NCI-H1436 treated with DMSO at 0.1 percent for 48 hours (cell line): ENCODE measurements around the gene ANO3.

Experiments
- DNase-seq: peaks from one replicate; lab custom pipeline; 2025; lab: John Stamatoyannopoulos, UW

Gene ANO3

GRCh38 chr11:26493616-26494015 lies 161.7 kb downstream of the ANO3 start:
- no peak for DNase-seq

GRCh38 chr11:26507229-26507628 lies 175.3 kb downstream of the ANO3 start:
- DNase-seq, result no peak

GRCh38 chr11:26510164-26510563 lies 178.2 kb downstream of the ANO3 start:
- DNase-seq, result no peak

- DNase-seq, result no peak
These were observed 178.8 kb downstream of the ANO3 start for GRCh38 chr11:26510756-26511155.

- no peak for DNase-seq
These were observed 180.3 kb downstream of the ANO3 start for GRCh38 chr11:26512196-26512595.

GRCh38 chr11:26519469-26519868 lies 187.5 kb downstream of the ANO3 start:
- no peak for DNase-seq

- DNase-seq, result no peak
These were observed 191.1 kb downstream of the ANO3 start for GRCh38 chr11:26522912-26523610.

- DNase-seq, result no peak
These were observed 195.8 kb downstream of the ANO3 start for GRCh38 chr11:26527685-26528084.

GRCh38 chr11:26537341-26537740 lies 205.4 kb downstream of the ANO3 start:
- no peak for DNase-seq

GRCh38 chr11:26539517-26539916 lies 207.6 kb downstream of the ANO3 start:
- DNase-seq, result no peak

GRCh38 chr11:26541870-26542269 lies 209.9 kb downstream of the ANO3 start:
- DNase-seq, result no peak

- DNase-seq, result no peak
These were observed 217.2 kb downstream of the ANO3 start for GRCh38 chr11:26549176-26549575.

- DNase-seq, result no peak
These were observed 218.1 kb downstream of the ANO3 start for GRCh38 chr11:26550022-26550421.

GRCh38 chr11:26551186-26551801 lies 219.4 kb downstream of the ANO3 start:
- DNase-seq, result no peak

- no peak for DNase-seq
These were observed 221.3 kb downstream of the ANO3 start for GRCh38 chr11:26553182-26553581.

- no peak for DNase-seq
These were observed 222.5 kb downstream of the ANO3 start for GRCh38 chr11:26554455-26554854.

- no peak for DNase-seq
These were observed 224.7 kb downstream of the ANO3 start for GRCh38 chr11:26556582-26556981.

GRCh38 chr11:26557666-26558065 lies 225.7 kb downstream of the ANO3 start:
- no peak for DNase-seq

GRCh38 chr11:26558190-26558589 lies 226.3 kb downstream of the ANO3 start:
- no peak for DNase-seq

GRCh38 chr11:26569646-26570045 lies 237.7 kb downstream of the ANO3 start:
- DNase-seq, result no peak

- no peak for DNase-seq
These were observed 240.1 kb downstream of the ANO3 start, which contains the start of gene MUC15 for GRCh38 chr11:26571861-26572654. Gene MUC15 (minus strand): TSS chr11:26572263. CDS start chr11:26567094, 5,169 bp downstream.

GRCh38 chr11:26572770-26573402 lies 241.0 kb downstream of the ANO3 start:
- no peak for DNase-seq
